GM12878 (cell line): ENCODE data around the gene SNRNP25. TPM values are rescaled to one million over a fixed set of nuclear protein-coding genes. Genes with fewer than 3 reads are reported as not detected.

Experiments used
- BCL11A ChIP-seq: IDR thresholded peaks from 2 replicates; pipeline ENCODE4 v1.6.1; 2011; ENCODE audit warnings: low read depth, low read length
- E4F1 ChIP-seq: fragments of 450-650 bp; IDR thresholded peaks from 2 replicates; pipeline ENCODE4 v1.6.1; 2018; ENCODE audit warnings: borderline replicate concordance, mild to moderate bottlenecking; ENCODE audit not compliant: partially characterized antibody
- ELK1 ChIP-seq: IDR thresholded peaks from 2 replicates; pipeline ENCODE4 v1.6.1; 2012; ENCODE audit warnings: low read depth, low read length, improper control_type of control experiment
- HDGF ChIP-seq: fragments of 450-650 bp; IDR thresholded peaks from 2 replicates; pipeline ENCODE4 v1.6.1; 2016; ENCODE audit warnings: antibody characterized with exemption
- MYB ChIP-seq: fragments of 150-350 bp; IDR thresholded peaks from 2 replicates; pipeline ENCODE4 v1.6.1; 2014; ENCODE audit warnings: mild to moderate bottlenecking, low read depth, low read length, borderline replicate concordance
- MYC ChIP-seq: IDR thresholded peaks from 2 replicates; pipeline ENCODE4 v1.6.1; 2011; ENCODE audit warnings: mild to moderate bottlenecking, low read length, moderate library complexity, inconsistent platforms; ENCODE audit not compliant: insufficient read depth, insufficient replicate concordance, insufficient read length, severe bottlenecking
- NFXL1 ChIP-seq: fragments of 450-650 bp; IDR thresholded peaks from 2 replicates; pipeline ENCODE4 v1.6.1; 2017; ENCODE audit warnings: antibody characterized with exemption, mild to moderate bottlenecking, borderline replicate concordance
- RBBP5 ChIP-seq: fragments of 200-600 bp; sonication (generic); conservative IDR thresholded peaks from 2 replicates; pipeline ENCODE4 v1.6.1; 2016
- SUPT20H ChIP-seq: IDR thresholded peaks from 2 replicates; pipeline ENCODE4 v1.6.1; 2011; ENCODE audit warnings: low read depth, mild to moderate bottlenecking, low read length, moderate library complexity, borderline replicate concordance; ENCODE audit not compliant: control insufficient read depth
- TBL1XR1 ChIP-seq: IDR thresholded peaks from 2 replicates; pipeline ENCODE4 v1.6.1; 2012; ENCODE audit warnings: low read depth, low read length, improper control_type of control experiment
- polyA plus RNA-seq, 11 experiments: library from polyadenylated mRNA; depleted of rRNA in 4 of 11; unstranded in 6 of 11; stranded (reverse) in 5 of 11; fragments of >200 nt; fragmentation: Nextera tagmentation in 4 of 11; fragmentation: Illumina TruSeq in 1 of 11; extraction: Ambion mirVana in 4 of 11; extraction: Trizol in 1 of 11; gene quantifications; 1 replicate in 1 of 11; 2 replicates in 10 of 11; pipeline versions ENCODE4 v1.2.1 to v1.2.3, GENCODE V29; 2011 to 2016; ENCODE audit warnings: inconsistent platforms in 2 of 11, missing spikeins in 2 of 11, low read depth in 1 of 11
- total RNA-seq, 4 experiments: library from RNA; depleted of rRNA in 3 of 4; stranded (reverse); fragments of >200 nt in 3 of 4; fragmentation: Illumina TruSeq in 1 of 4; extraction: Trizol in 1 of 4; gene quantifications; 2 replicates each; pipeline versions ENCODE4 v1.2.1 to v1.2.3, GENCODE V29; 2013 to 2021
- TF ChIP-seq, protein P1 (sequence below): fragments of 450-650 bp; IDR thresholded peaks from 2 replicates; pipeline ENCODE4 v1.6.1; 2016; ENCODE audit warnings: mild to moderate bottlenecking, moderate library complexity, borderline replicate concordance

The SNRNP25 gene
- total and polyA plus RNA-seq, 10 of the 15 experiments (the other 5 are each of a cell fraction or from before 2014, with no cell fraction given), result 40.9 to 138 (median 67.2) TPM

DNA sequence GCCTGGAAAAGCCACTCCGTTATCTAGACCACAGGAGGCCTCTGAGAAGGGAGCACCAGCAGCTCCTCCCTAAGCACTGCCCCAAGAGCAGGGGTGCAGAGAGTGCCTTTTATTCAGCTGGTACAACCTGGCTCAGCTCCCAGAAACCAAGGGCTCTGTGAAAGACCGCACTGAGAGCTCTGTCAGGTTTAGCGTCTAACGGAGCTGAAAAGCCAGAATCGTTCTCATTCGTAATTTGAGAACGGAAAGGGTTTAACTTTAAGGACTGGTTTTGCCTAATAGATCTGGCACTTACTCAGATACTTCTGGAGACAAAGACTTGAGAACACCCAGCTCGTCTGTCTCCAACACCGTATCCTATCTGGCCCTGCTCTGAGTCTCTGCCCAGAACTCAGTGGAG lies 37.9 kb downstream of the SNRNP25 start (continued):
- no peak for TF ChIP-seq E4F1
- TF ChIP-seq MYC, result no peak
- TF ChIP-seq MYB, result no peak
- TF ChIP-seq BCL11A, result no peak
- no peak for TF ChIP-seq RBBP5
- TF ChIP-seq NFXL1, result no peak
- TF ChIP-seq SUPT20H, result no peak
- TF ChIP-seq, protein P1, sequence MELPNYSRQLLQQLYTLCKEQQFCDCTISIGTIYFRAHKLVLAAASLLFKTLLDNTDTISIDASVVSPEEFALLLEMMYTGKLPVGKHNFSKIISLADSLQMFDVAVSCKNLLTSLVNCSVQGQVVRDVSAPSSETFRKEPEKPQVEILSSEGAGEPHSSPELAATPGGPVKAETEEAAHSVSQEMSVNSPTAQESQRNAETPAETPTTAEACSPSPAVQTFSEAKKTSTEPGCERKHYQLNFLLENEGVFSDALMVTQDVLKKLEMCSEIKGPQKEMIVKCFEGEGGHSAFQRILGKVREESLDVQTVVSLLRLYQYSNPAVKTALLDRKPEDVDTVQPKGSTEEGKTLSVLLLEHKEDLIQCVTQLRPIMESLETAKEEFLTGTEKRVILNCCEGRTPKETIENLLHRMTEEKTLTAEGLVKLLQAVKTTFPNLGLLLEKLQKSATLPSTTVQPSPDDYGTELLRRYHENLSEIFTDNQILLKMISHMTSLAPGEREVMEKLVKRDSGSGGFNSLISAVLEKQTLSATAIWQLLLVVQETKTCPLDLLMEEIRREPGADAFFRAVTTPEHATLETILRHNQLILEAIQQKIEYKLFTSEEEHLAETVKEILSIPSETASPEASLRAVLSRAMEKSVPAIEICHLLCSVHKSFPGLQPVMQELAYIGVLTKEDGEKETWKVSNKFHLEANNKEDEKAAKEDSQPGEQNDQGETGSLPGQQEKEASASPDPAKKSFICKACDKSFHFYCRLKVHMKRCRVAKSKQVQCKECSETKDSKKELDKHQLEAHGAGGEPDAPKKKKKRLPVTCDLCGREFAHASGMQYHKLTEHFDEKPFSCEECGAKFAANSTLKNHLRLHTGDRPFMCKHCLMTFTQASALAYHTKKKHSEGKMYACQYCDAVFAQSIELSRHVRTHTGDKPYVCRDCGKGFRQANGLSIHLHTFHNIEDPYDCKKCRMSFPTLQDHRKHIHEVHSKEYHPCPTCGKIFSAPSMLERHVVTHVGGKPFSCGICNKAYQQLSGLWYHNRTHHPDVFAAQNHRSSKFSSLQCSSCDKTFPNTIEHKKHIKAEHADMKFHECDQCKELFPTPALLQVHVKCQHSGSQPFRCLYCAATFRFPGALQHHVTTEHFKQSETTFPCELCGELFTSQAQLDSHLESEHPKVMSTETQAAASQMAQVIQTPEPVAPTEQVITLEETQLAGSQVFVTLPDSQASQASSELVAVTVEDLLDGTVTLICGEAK, result no peak
- no peak for TF ChIP-seq ELK1
- no peak for TF ChIP-seq TBL1XR1
- TF ChIP-seq HDGF, result no peak
